GM19193 (cell line): ENCODE results near the gene INSC.

Source experiments
- POLR2A ChIP-seq: IDR thresholded peaks from 4 replicates; pipeline ENCODE4 v1.6.1; 2011; ENCODE audit not compliant: insufficient read depth, insufficient read length; ENCODE audit errors: extremely low read depth

The INSC gene

GRCh38 chr11:15157606-15158137 is 42.9 kb downstream of the INSC start:
- TF ChIP-seq POLR2A, result no peak

- TF ChIP-seq POLR2A, result no peak
Measured at GRCh38 chr11:15158351-15159015, 43.8 kb downstream of the INSC start.

- no peak for TF ChIP-seq POLR2A
Measured at GRCh38 chr11:15159085-15159484, 44.4 kb downstream of the INSC start.

- TF ChIP-seq POLR2A, result no peak
Measured at GRCh38 chr11:15161790-15162189, 47.1 kb downstream of the INSC start.

GRCh38 chr11:15163136-15163535 is 48.4 kb downstream of the INSC start:
- TF ChIP-seq POLR2A, result no peak

- TF ChIP-seq POLR2A, result no peak
Measured at GRCh38 chr11:15166204-15166603, 51.5 kb downstream of the INSC start.

GRCh38 chr11:15169815-15170551 is 55.3 kb downstream of the INSC start:
- no peak for TF ChIP-seq POLR2A

- TF ChIP-seq POLR2A, result no peak
Measured at GRCh38 chr11:15170698-15171097, 56.0 kb downstream of the INSC start.

GRCh38 chr11:15171956-15172355 is 57.2 kb downstream of the INSC start:
- no peak for TF ChIP-seq POLR2A

GRCh38 chr11:15175831-15176230 is 61.1 kb downstream of the INSC start:
- TF ChIP-seq POLR2A, result no peak

- no peak for TF ChIP-seq POLR2A
Measured at GRCh38 chr11:15176646-15177163, 62.0 kb downstream of the INSC start.

- no peak for TF ChIP-seq POLR2A
Measured at GRCh38 chr11:15177491-15177890, 62.8 kb downstream of the INSC start.

GRCh38 chr11:15178214-15178613 is 63.5 kb downstream of the INSC start:
- TF ChIP-seq POLR2A, result no peak

- TF ChIP-seq POLR2A, result no peak
Measured at GRCh38 chr11:15179167-15179566, 64.4 kb downstream of the INSC start.

- TF ChIP-seq POLR2A, result no peak
Measured at GRCh38 chr11:15180212-15180792, 65.6 kb downstream of the INSC start.
